22Rv1 (cell line): Measurements from ENCODE around the gene KIAA0825.

Experiments used
- H3K27ac ChIP-seq: fragments of 450-650 bp; 2 replicates; pipeline ENCODE4 v1.5.1; 2017
- ZFX ChIP-seq: fragments of 450-650 bp; IDR thresholded peaks from 2 replicates; pipeline ENCODE4 v1.6.1; 2017; ENCODE audit warnings: antibody characterized with exemption, borderline replicate concordance
- TF ChIP-seq, protein P1 (sequence below): fragments of 450-650 bp; IDR thresholded peaks from 2 replicates; pipeline ENCODE4 v1.5.1; 2017; ENCODE audit warnings: mild to moderate bottlenecking

The KIAA0825 gene

DNA sequence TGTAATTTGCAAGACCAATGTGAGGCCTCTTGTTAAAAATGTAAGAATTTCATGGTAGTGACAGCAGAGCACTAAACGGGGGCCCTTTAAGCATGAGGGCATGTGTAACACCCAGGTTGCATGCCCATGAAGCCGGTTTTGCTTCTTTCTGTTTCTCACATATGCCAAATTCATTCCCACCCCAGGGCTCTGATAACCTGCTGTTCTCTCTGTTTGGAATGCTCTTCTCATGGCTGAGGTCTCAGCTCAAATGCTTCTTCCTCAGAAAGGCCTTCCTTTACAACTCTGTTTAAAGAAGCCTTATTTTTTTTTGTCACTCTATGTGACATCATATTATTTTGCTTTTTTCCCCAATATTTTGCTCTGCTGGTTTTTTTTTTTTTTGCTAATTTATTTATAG lies 369.0 kb downstream of the KIAA0825 start:
- no peak for TF ChIP-seq ZFX
- TF ChIP-seq, protein P1, sequence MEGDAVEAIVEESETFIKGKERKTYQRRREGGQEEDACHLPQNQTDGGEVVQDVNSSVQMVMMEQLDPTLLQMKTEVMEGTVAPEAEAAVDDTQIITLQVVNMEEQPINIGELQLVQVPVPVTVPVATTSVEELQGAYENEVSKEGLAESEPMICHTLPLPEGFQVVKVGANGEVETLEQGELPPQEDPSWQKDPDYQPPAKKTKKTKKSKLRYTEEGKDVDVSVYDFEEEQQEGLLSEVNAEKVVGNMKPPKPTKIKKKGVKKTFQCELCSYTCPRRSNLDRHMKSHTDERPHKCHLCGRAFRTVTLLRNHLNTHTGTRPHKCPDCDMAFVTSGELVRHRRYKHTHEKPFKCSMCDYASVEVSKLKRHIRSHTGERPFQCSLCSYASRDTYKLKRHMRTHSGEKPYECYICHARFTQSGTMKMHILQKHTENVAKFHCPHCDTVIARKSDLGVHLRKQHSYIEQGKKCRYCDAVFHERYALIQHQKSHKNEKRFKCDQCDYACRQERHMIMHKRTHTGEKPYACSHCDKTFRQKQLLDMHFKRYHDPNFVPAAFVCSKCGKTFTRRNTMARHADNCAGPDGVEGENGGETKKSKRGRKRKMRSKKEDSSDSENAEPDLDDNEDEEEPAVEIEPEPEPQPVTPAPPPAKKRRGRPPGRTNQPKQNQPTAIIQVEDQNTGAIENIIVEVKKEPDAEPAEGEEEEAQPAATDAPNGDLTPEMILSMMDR: no peak

DNA sequence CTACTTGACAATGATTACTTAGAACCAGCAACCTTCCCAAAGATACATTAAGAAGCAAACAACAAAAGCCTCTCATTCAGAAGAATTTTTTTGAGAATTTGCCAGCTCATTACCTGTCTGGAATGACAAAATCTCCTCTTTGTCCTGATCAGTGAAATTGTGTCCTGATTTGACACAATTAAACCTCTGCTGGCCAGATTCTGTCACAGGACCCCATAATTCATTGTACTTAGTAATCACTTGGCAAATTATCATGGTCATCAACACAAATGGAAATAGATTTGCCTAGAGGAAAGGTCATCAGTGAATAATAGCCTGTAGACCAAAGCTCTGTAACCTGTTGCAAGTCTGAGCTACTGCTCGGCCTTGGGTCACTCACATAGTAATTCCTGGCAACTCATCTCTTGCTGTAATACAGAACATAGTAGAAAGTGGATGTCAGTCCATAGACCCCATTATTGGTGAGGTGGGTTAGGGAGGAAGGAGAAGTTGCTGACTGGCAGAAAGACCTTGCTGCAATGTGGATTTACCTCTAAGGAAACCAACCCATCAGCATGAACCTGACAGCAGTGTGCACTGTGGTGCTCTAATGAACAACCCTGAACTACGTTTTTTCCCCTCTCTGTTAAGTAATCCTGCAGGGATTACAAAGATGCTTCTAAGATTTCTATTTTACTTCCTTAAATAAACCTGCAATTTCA lies 370.1 kb downstream of the KIAA0825 start:
- no peak for TF ChIP-seq ZFX
- TF ChIP-seq, protein P1: no peak
- no peak overlapping the region for H3K27ac ChIP-seq

More for the DNA sequence above, 369.0 kb downstream of the KIAA0825 start:
- no peak overlapping the region for H3K27ac ChIP-seq

DNA sequence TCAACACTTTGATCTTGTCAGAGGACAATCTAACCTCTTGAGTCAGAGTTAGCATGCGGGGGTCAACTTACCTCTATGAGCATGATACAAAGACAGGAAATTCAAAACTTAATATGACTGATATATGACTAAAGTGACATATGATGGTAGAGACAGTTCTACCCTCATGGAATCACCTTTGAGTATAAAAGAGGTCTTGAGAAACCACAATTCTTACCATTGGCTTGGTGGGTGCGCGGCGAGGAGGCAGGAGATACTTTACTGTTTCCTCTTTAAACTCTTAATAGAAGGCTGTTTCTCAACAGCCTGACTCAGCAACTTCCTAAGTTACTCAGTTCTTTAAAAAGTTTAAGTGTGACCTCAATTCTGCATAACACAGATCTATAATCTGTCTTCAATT lies 372.8 kb downstream of the KIAA0825 start:
- TF ChIP-seq ZFX: no peak
- TF ChIP-seq, protein P1: no peak
- H3K27ac ChIP-seq: no peak overlapping the region

DNA sequence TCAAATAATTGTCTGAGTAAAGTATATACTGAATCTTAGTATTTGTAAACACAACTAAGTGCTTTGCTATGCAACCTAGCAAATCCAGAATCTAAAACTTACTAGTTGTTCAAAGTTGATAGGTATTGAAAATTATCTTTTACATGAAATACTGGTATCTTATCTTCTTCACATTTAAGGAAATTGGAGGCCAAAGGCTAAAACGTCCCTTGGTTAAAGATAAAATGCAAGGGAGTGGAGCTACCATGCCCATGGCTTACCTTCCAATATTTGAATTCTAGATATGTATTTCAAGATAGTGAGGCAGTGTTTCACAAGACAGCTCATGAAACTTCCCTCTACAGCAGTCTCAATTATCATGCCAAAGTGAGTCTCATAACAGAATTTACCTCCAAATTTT lies 373.5 kb downstream of the KIAA0825 start:
- TF ChIP-seq, protein P1: no peak
- no peak for TF ChIP-seq ZFX
- no peak overlapping the region for H3K27ac ChIP-seq

DNA sequence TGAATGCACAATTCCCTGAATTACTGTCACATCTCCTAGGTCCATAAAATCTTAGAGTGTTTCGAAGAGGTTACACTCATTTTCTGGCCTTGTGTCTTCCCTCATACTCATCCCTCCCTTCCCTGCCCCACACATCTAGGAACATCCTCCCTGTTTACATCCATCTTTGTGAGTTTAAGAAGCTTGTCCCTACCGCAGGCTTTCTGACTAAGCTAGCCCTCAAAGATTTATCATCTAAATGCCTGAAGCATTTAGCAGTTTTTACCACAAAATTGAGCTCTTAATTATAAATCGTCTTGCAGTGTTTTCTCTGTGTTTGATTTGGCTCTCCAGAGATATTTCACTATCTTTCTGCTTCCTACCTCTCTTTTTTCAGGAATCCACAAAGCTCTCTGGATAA lies 374.8 kb downstream of the KIAA0825 start:
- H3K27ac ChIP-seq: no peak overlapping the region
- TF ChIP-seq, protein P1: no peak
- TF ChIP-seq ZFX: no peak

DNA sequence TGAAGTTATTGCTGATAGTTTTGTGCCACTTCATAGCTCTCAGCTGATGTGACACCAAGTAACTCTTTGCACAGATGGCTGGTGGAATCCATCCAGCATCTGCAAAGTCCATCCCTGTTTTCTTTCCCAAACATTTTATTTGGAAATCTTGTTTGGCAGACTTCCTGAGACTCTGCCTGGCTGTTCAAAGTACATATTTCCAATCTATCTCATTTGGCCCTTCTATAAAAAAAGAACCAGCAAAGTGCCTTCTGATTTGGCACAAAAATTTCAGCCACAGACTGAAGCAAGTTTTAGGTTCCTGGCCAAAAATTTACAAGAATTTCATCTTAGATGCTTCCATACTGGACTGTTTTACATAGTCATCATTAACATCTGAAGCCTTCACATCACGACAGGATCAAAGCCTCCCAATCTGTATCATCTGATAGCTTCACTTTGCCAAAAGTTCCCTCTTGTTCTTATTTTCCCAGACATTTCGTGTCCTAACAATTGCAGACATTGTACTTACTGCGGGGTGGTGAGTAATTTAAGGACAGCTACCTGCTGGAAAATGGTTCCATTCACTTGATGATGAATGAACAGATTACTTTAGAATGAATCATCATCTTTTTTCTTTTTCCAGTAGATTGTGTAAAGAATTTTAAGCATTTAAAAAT lies 377.3 kb downstream of the KIAA0825 start:
- TF ChIP-seq ZFX: no peak
- TF ChIP-seq, protein P1: no peak
- no peak overlapping the region for H3K27ac ChIP-seq

DNA sequence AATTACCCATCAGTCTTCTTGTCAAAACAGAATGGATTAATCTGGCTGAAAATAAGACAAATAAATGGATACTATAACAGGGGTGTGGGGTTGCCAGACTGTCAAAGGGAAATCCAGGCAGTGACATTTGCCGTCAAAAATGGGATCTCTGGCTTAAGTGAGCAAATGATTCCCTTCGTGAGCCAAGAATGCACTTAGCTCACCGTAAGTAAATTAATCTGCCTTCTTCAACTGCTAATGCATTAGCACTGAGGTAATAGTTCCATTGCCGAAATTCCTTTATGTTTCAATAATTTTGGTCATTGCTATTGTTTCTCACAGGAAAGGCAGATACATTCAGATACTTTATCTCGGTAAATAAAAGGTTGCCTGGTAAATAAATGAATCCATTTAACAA lies 377.8 kb downstream of the KIAA0825 start:
- TF ChIP-seq, protein P1: no peak
- no peak for TF ChIP-seq ZFX
- no peak overlapping the region for H3K27ac ChIP-seq
